ENCODE data around the gene NID1. TPM values are rescaled to one million over a fixed set of nuclear protein-coding genes. Genes with fewer than 3 reads are reported as not detected.

Gene NID1
- total RNA-seq, 6 experiments from 2014 or later = 45.7 to 67.1 (median 59.1) TPM

DNA sequence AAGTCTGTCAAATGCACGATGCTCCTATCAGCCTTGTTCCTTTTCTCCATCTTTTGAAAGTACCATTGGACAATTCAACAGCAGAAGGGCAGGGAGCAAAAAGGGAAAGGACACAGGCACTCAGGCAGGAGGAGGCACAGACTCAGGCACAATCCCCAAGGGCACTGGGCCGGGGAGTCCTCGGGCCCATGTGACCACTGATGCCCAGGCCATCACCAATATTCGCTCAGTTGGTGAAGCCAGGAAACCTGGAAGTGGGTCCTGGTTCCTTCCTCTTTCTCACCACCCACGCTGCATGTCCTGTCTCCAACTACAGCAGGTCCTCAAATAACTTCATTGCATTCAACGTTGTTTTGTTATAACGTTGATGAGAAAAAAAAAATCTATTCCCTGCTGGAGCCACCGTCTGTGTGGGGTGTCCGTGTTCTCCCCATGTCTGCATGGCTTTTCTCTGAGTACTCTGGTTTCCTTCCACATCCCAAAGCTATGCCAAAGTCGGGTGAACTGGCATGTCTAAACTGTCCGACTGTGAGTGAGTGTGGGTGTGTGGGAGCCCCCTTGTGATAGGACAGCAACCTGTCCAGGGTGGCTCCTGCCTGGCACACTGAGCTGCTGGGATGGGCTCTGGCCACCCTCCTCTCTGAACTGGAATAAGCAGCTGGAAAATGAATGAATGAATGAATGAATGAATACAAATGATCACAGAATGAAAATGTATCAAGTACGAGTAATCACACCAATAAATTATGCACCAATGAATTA lies 12.5 kb downstream of the NID1 start:
- Histone ChIP-seq H3K27ac (no peak overlapping the region), H3K4me1 (peaks cover 0 to 18% (median 1%) of the 10 kb centered on the region in 4 donors), H3K27me3 (no peaks in the 10 kb centered on the region), H3K4me3 (no peak overlapping the region), H3K36me3 (peaks cover 0 to 9% (median 4%) of the 10 kb centered on the region in 4 donors), H3K9me3 (no peaks in the 10 kb centered on the region)
- ATAC-seq (peak; percentile 13 to 51 (median 24)), DNase-seq (no peak)
- no peak for TF ChIP-seq POLR2A (IDR thresholded peaks at IDR 0.05)
- TF ChIP-seq, protein P1, sequence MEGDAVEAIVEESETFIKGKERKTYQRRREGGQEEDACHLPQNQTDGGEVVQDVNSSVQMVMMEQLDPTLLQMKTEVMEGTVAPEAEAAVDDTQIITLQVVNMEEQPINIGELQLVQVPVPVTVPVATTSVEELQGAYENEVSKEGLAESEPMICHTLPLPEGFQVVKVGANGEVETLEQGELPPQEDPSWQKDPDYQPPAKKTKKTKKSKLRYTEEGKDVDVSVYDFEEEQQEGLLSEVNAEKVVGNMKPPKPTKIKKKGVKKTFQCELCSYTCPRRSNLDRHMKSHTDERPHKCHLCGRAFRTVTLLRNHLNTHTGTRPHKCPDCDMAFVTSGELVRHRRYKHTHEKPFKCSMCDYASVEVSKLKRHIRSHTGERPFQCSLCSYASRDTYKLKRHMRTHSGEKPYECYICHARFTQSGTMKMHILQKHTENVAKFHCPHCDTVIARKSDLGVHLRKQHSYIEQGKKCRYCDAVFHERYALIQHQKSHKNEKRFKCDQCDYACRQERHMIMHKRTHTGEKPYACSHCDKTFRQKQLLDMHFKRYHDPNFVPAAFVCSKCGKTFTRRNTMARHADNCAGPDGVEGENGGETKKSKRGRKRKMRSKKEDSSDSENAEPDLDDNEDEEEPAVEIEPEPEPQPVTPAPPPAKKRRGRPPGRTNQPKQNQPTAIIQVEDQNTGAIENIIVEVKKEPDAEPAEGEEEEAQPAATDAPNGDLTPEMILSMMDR (IDR thresholded peaks at IDR 0.05) = no peak
- intact Hi-C loops (cut with DNase I) = no loop called here
- WGBS (ENCODE audit: insufficient coverage, low coverage, low lambda C conversion rate, missing lambda C conversion rate) = 57% methylated on average over 9 of the region's 12 CpGs

GRCh38 chr1:236051242-236051791 lies 13.6 kb downstream of the NID1 start:
- intact Hi-C loops (cut with DNase I) = no loop called here
- H3K4me1 ChIP-seq = peaks cover 0 to 8% (median 0%) of the 10 kb centered on the region in 4 donors
- H3K27me3 ChIP-seq = no peaks in the 10 kb centered on the region
- TF ChIP-seq, protein P1 (IDR thresholded peaks at IDR 0.05) = no peak
- H3K9me3 ChIP-seq = no peaks in the 10 kb centered on the region
- peak in 2 of 4 donors; percentile 9 to 14 for ATAC-seq
- WGBS (ENCODE audit: insufficient coverage, low coverage, low lambda C conversion rate, missing lambda C conversion rate) = 46% methylated on average over 7 of the region's 9 CpGs
- peaks cover 0 to 17% (median 5%) of the 10 kb centered on the region in 4 donors for H3K36me3 ChIP-seq
- H3K4me3 ChIP-seq = no peak overlapping the region
- no peak overlapping the region for H3K27ac ChIP-seq
- no peak for DNase-seq

GRCh38 chr1:236045771-236046170 lies 19.1 kb downstream of the NID1 start:
- Histone ChIP-seq H3K4me1 (peaks cover 0 to under 1% (median under 1%) of the 10 kb centered on the region in 4 donors), H3K4me3 (no peak overlapping the region), H3K27me3 (no peaks in the 10 kb centered on the region), H3K27ac (no peak overlapping the region), H3K36me3 (peaks cover 0 to 46% (median 22%) of the 10 kb centered on the region in 4 donors), H3K9me3 (no peaks in the 10 kb centered on the region)
- no peak for DNase-seq
- intact Hi-C loops (cut with DNase I) = no loop called here
- no peak for ATAC-seq
- WGBS (ENCODE audit: insufficient coverage, low coverage, low lambda C conversion rate, missing lambda C conversion rate) = 92% methylated on average over 5 of the region's 5 CpGs
- TF ChIP-seq POLR2A (IDR thresholded peaks at IDR 0.05) = no peak
- TF ChIP-seq, protein P1 (IDR thresholded peaks at IDR 0.05) = no peak

DNA sequence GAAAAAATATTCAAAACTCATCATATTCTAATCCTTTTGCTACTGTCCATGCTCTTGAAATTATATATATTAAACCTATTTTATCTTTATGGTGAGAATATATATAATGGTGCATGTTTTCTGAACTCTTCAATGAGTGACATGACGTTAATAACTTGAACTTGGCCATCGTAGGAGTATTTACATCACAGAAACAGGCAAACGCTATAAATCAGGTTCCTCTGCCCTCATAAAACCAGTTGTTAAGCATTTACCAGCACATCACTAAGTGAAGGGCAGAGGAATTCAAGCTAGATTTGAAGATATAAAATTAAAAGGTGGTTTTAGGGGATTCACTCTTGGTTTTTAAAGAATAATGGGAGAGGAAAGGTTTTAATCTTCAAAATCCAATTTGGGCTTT lies 20.5 kb downstream of the NID1 start:
- Histone ChIP-seq H3K36me3 (peaks cover 0 to 46% (median 22%) of the 10 kb centered on the region in 4 donors), H3K27ac (no peak overlapping the region), H3K27me3 (no peaks in the 10 kb centered on the region), H3K4me1 (peaks cover 0 to 12% (median 6%) of the 10 kb centered on the region in 4 donors), H3K9me3 (no peaks in the 10 kb centered on the region), H3K4me3 (no peak overlapping the region)
- DNase-seq (no peak), ATAC-seq (no peak)
- intact Hi-C loops (cut with DNase I) = no loop called here
- 98% methylated on average over 3 of the region's 3 CpGs for WGBS (ENCODE audit: insufficient coverage, low coverage, low lambda C conversion rate, missing lambda C conversion rate)
- TF ChIP-seq POLR2A (IDR thresholded peaks at IDR 0.05) = no peak
- TF ChIP-seq, protein P1 (IDR thresholded peaks at IDR 0.05) = no peak
